ENCODE data around the gene ALG8. TPM values are rescaled to one million over a fixed set of nuclear protein-coding genes. Genes with fewer than 3 reads are reported as not detected.
A peak's percentile ranks its signal among the peaks of the same experiment; 100 is the strongest.
"Not testable (repeated sequence)": the region's sequence is repeated elsewhere in the genome, so short reads cannot be mapped to it uniquely, and the experiment has no call there.

ALG8 gene
- total RNA-seq, 2 donors from 2014 or later = 42.9 to 72.1 TPM

DNA sequence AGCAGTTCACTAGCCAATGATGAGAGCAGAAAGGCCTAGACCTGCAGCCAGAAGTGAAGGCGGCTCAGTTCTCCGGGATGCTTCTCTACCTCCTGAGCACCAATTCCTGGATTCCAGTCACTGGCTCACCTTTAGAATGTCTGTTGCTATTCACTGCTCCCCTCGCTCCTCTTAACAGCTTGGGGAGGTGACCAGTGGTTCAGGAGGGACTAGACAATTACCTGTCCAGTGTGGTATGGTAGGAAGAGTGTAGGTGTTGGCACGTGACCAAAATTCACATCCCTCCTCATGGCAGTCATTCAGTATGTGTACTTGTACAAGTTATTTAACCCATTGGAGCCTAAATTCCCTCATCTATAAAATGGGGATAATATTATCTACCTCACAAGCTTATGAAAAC is 71.7 kb downstream of the ALG8 start:
- ATAC-seq = no peak
- Mint-ChIP-seq H3K36me3 (peaks cover 9 to 21% of the 10 kb centered on the region in 2 donors), H3K27ac (peak overlapping the region in 1 of 2 donors; percentile 69), H3K9me3 (peaks cover 0 to 7% of the 10 kb centered on the region in 2 donors)
- DNase-seq (ENCODE audit: low spot score in 2 of 2) = no peak

DNA sequence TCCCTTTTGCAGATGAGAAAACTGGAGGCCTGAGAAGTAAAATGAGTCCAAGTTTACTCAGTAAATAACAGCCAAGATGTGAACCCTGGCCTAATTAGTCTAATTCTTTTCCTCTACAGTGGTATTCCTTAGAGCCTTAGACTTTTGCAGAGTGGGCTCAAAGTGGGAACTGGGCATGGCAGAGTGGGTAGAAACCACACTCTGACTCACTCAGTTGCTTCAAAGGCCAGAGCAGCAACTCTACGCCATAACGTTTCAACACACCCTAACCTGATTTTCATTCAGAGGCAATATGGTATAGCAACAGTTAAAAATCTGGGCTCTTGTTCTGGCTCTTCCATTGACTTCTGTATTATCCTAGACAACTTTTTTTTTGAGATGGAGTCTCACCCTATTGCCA is 73.0 kb downstream of the ALG8 start:
- peaks cover 9 to 21% of the 10 kb centered on the region in 2 donors for H3K36me3 Mint-ChIP-seq
- DNase-seq (ENCODE audit: low spot score in 2 of 2) (no peak), ATAC-seq (no peak)
- H3K27ac Mint-ChIP-seq = no peak overlapping the region
- H3K9me3 Mint-ChIP-seq = peaks cover 0 to 7% of the 10 kb centered on the region in 2 donors

DNA sequence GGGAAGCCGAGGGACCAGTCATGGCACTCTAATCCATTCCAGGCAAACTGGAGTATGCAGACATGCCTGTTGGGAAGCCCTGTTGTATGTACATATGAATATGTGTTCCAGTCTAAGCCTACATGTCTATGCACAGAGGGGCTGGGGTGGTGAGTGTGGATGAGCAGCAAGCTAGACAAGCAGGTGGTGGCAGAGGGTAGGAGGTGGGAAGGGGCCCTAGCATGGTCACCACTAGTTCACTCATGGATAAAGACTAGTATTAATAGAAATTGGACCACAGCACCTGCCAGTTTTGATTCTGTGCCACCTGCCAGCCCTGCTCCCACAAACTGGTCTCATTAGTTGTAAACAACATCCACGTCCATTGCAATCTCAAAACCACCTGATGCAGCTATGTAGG is 74.2 kb downstream of the ALG8 start:
- peaks cover 9 to 21% of the 10 kb centered on the region in 2 donors for H3K36me3 Mint-ChIP-seq
- DNase-seq (ENCODE audit: low spot score in 2 of 2) (no peak), ATAC-seq (no peak)
- H3K27ac Mint-ChIP-seq = no peak overlapping the region
- peaks cover 0 to 7% of the 10 kb centered on the region in 2 donors for H3K9me3 Mint-ChIP-seq

DNA sequence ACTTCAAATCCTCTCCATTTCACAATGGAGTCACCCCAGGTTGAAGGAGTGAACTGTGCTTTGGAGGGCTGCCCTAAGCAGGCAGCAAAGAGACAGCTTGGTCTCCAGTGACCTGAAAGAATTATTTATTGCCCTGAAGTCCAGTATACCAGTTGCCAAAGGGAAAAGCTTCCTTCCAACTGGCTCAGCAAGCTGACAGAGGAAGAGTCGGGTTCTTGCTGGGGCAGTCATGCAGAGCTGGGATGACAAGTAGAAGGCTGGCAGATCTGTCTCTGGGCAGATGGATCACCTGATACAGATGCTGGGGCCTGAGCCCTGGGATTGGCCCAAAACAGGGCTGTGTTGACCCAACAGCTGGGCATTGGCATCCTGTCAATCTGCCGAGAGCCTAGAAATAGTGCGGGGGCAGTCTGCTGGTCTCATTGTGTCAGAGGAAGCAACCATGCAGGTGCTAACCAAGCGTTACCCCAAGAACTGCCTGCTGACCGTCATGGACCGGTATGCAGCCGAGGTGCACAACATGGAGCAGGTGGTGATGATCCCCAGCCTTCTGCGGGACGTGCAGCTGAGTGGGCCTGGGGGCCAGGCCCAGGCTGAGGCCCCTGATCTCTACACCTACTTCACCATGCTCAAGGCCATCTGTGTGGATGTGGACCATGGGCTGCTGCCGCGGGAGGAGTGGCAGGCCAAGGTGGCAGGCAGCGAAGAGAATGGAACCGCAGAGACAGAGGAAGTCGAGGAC is 75.8 kb downstream of the ALG8 start, which contains the start of gene THRSP:
THRSP (plus strand) TSS at position 422 of the 742 bp plus-strand sequence; CDS start at position 443, 21 bp downstream.
- Mint-ChIP-seq H3K9me3 (peaks cover 0 to 7% of the 10 kb centered on the region in 2 donors), H3K36me3 (peaks cover 9 to 13% of the 10 kb centered on the region in 2 donors), H3K27ac (peak within 1 kb of the TSS; percentile 41 to 47)
- ATAC-seq (no peak), DNase-seq (ENCODE audit: low spot score in 2 of 2) (no peak)

DNA sequence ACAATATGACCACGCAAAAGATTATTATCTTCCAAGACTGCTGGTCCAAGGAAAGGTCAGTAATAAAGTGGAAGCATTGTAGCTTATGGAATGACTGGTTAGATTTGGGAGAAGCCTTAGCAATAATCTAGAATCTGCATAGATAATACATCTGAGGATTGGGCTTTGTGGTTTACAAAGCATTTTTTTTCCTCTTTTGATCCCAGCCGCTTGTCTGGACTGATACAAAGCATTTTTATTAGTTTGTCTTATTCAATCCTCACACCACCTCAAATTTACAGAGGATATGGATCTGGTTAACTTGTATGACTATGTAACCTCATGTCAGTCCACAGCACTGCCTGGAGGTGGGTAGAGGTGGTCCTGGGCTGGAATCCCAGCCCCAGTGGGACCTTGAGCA is 76.8 kb downstream of the ALG8 start:
- DNase-seq (ENCODE audit: low spot score in 2 of 2) = no peak
- H3K9me3 Mint-ChIP-seq = peaks cover 0 to 4% of the 10 kb centered on the region in 2 donors
- H3K27ac Mint-ChIP-seq = no peak overlapping the region
- no peak for ATAC-seq
- peaks cover 4 to 6% of the 10 kb centered on the region in 2 donors for H3K36me3 Mint-ChIP-seq

DNA sequence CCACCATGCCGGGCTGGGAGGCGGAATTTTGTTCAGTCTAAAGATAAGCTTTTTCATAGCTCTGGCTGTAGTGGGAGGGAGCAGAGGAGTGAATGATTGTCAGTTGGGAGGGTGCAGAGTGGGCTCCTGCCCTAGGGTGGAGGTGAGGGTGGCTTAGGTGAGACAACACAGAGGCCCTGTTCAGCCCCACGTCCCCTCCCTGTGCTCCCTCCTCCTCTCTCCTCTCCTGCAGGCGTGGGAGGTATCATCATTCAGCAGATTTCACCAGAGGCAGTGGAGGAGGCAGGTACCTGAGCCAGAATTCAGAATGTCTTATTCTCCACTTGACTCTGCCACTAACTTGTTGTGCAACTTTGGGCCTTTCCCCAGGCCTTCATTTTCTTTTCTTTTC is 77.5 kb downstream of the ALG8 start:
- ATAC-seq = no peak
- peak overlapping the region in 1 of 2 donors; percentile 60 for H3K27ac Mint-ChIP-seq
- no peak for DNase-seq (ENCODE audit: low spot score in 2 of 2)
- no peaks in the 10 kb centered on the region for H3K9me3 Mint-ChIP-seq
- H3K36me3 Mint-ChIP-seq = no peaks in the 10 kb centered on the region

DNA sequence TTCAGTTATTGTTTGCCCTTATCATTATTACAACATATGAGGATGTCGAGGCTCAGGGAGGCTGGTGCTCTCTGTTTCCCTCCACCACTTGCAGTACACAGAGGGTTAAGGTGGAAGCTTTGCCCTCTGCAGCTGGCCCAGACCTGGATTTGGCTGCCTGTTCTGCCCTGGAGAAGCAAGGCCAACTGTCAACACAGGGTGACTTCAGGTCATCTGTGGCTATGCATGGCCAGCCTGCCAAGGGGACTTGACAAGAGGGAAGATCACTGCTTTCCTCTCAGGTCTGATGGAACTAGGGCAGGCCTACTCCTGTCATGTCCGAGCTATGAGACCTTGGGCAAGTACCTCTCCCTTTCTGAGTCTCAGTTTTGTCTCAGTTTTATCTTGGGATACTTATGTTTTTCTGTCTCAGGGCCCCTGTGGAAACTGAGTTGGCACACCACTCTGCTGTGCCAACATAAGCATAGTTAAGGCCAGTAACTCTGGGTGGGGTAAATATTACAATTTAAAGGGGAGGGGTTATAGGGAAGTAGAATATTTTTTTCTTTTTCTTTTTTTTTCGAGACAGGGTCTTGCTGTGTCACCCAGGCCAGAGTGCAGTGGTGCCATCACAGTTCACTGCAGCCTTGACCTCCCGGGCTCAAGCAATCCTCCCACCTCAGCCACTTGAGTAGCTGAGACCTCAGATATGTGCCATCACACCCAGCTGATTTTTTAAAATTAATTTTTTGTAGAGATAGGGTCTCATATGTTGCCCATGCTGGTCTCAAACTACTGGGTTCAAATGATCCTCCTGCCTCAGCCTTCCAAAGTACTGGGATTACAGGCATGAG is 78.1 kb downstream of the ALG8 start:
- Mint-ChIP-seq H3K27ac (no peak overlapping the region), H3K9me3 (no peaks in the 10 kb centered on the region), H3K36me3 (no peaks in the 10 kb centered on the region)
- DNase-seq (ENCODE audit: low spot score in 2 of 2) = no peak
- no peak for ATAC-seq

DNA sequence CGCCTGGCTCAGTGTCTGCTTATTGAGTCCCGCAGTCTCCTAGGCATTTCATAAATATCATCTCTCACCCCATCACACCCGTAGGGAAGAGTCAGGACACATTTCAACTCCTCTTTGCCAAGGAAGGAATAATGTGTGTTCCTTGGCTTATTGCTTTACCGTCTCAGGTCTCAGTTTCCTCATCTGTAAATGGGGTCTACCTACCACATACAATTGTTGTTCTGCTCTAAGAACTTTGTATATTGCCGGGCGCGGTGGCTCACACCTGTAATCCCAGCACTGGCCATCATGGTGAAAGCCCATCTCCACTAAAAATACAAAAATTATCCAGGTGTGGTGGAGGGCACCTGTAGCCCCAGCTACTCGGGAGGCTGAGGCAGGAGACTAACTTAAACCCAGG is 78.9 kb downstream of the ALG8 start:
- ATAC-seq = no peak
- no peaks in the 10 kb centered on the region for H3K9me3 Mint-ChIP-seq
- no peak overlapping the region for H3K27ac Mint-ChIP-seq
- DNase-seq (ENCODE audit: low spot score in 2 of 2) = no peak
- no peaks in the 10 kb centered on the region for H3K36me3 Mint-ChIP-seq

DNA sequence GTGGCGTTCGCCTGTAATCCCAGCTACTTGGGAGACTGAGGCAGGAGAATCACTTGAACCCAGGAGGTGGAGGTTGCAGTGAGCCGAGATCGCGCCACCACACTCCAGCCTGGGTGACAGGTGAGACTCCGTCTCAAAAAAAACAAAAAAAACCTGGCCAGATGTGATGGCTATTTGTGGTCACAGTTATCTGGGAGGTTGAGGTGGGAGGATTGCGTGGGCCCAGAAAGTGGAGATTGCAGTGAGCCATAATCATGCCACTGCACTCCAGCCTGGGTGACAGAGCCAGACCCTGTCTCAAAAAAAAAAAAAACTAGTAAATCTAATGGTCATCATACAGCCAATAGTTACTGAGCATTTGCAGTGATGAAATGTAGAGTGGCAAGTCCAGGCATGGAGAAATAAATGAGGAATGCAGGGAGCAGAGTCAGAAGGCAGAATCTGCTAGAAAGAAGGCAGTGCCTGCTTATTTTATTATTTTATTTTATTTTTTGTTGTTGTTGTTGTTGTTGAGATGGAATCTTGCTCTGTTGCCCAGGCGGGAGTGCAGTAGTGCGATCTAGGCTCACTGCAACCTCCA is 79.6 kb downstream of the ALG8 start:
- not testable (repeated sequence) for H3K9me3 Mint-ChIP-seq; DNase-seq (ENCODE audit: low spot score in 2 of 2); H3K36me3 Mint-ChIP-seq; H3K27ac Mint-ChIP-seq; ATAC-seq

DNA sequence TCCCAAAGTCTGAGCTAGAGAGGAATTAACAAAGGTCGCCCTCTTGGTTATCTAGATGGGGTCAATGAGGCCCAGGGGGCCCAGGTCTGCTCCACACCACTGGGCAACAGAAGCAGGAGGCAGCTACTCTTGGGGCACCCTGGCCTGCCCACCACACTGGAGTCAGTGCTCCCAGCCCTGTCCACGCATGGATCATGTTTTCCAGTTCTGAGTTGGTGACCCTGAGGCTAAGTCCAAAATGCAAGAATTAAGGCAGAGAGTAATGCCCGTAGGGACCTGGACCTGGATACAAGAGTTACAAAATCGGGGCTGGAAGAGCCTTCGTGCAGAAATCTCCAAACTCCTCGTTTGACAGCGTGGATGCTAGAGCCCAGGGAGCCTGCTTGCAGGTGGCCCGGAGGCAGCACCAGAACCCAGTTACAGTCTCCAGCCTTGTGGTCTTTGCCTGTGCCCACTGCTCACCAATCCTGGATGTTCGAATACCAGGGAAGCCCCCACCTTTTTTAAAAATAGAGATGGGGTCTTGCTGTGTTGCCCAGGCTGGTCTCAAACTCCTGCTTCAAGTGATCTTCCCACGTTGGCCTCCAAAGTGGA is 81.9 kb downstream of the ALG8 start:
- DNase-seq (ENCODE audit: low spot score in 2 of 2) (no peak), ATAC-seq (no peak)
- Mint-ChIP-seq H3K27ac (no peak overlapping the region), H3K9me3 (no peaks in the 10 kb centered on the region), H3K36me3 (no peaks in the 10 kb centered on the region)

DNA sequence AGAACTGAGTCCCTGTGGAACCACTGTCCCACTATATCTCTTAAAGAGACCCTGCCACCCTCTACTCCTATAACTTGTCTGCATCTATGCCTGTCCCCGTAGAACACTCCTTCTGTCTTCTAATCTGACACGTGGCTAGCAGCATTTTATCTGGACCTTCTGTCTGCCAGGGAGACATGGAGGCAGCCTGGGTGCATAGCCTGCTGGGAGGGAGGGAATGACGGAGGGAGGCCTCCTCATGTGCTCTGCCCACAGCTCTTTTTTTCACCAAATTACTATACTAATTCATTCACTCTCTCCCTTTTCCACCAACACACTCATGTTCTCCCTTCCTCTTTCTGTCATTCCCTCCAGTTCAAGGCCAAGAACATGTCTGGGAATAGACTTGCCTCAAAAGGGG is 83.3 kb downstream of the ALG8 start:
- no peaks in the 10 kb centered on the region for H3K9me3 Mint-ChIP-seq
- ATAC-seq (no peak), DNase-seq (ENCODE audit: low spot score in 2 of 2) (no peak)
- no peaks in the 10 kb centered on the region for H3K36me3 Mint-ChIP-seq
- H3K27ac Mint-ChIP-seq = no peak overlapping the region

DNA sequence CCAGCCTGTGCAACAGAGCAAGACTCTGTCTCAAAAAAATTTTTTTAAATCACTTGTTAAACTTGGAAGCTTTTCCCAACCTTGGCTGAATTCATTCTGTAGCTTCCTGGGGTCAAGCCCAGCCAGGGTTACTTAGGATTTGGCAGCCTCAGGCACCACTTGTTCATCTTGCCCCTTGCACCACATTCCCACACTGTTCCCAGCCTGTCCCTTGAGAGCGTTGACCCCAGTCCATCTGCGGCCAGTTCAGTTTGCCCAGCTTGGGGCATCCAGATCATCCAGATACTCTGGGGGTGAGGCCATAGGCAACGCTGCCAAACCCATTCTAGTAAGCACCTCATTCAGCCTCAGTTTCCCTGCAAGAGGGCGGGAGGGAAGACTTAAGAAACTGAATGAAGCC is 84.5 kb downstream of the ALG8 start:
- ATAC-seq = no peak
- Mint-ChIP-seq H3K9me3 (no peaks in the 10 kb centered on the region), H3K36me3 (no peaks in the 10 kb centered on the region), H3K27ac (no peak overlapping the region)
- no peak for DNase-seq (ENCODE audit: low spot score in 2 of 2)

DNA sequence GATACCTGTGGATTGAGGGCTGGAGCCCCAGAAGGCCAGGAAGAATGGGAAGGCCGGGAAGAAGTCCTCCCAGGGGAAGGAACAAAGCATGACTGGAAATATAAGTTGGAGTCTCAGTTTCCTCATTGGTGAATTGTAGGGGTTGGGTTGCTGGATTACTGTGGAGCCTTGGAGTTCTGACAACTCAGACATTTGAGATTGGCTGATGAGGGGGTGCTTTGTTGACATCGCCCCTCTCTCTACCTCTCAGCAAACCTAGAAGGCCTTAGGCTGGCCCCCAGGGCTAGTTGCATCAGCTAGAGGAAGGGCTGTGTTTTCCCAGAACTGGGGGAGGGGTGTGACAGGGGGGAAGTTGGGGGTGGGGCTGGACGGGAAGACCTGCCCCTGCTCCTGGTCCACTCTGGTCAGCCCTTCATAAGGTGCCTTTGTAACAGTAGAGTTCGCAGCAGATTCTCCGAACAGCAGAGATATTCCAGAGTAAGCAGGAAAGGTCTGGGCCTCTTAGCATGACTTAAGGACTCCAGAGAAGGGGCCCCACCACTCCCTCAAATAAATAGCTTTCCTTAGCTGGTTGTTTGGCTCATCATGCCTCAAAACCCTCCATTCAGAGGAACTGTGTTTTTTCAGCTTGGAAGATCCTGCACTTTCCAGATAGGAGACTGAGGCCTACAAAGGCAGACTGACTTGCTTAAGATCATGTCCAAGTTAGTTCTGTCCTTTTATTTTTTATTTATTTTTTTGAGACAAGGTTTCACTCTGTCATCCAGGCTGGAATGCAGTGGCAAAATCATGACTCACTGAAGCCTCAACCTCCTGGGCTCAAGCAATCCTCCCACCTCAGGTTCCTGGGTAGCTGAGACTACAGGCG is 88.2 kb downstream of the ALG8 start:
- peak overlapping the region; percentile 41 to 87 for H3K27ac Mint-ChIP-seq
- H3K36me3 Mint-ChIP-seq = no peaks in the 10 kb centered on the region
- no peak for ATAC-seq
- no peak for DNase-seq (ENCODE audit: low spot score in 2 of 2)
- no peaks in the 10 kb centered on the region for H3K9me3 Mint-ChIP-seq

Data from activated naive CD4-positive, alpha-beta T cell treated with anti-CD3 and anti-CD28 coated beads, Interleukin-2, amount 50 U/mL, for 72 hours (primary cell).